Measurements from ENCODE around the gene XCL2.

XCL2 gene

GRCh38 chr1:168556647-168557046 is 12.8 kb upstream of the XCL2 start:
- no peak for TF ChIP-seq CTCF (conservative IDR thresholded peaks at IDR 0.05; ENCODE audit: control insufficient read depth, insufficient read depth, low read depth, low read length)
- no peak for DNase-seq (ENCODE audit: low read depth)
- no peak overlapping the region for H3K4me3 ChIP-seq (ENCODE audit: control insufficient read depth, low read depth, low read length)

- H3K4me3 ChIP-seq (ENCODE audit: control insufficient read depth, low read depth, low read length): no peak overlapping the region
- no peak for TF ChIP-seq CTCF (conservative IDR thresholded peaks at IDR 0.05; ENCODE audit: control insufficient read depth, insufficient read depth, low read depth, low read length)
- no peak for DNase-seq (ENCODE audit: low read depth)
Measured at GRCh38 chr1:168555508-168556046, 11.8 kb upstream of the XCL2 start.

- TF ChIP-seq CTCF (conservative IDR thresholded peaks at IDR 0.05; ENCODE audit: control insufficient read depth, insufficient read depth, low read depth, low read length): no peak
- no peak for DNase-seq (ENCODE audit: low read depth)
- H3K4me3 ChIP-seq (ENCODE audit: control insufficient read depth, low read depth, low read length): no peak overlapping the region
Measured at GRCh38 chr1:168554603-168555483, 11.0 kb upstream of the XCL2 start.

GRCh38 chr1:168553680-168554553 is 10.1 kb upstream of the XCL2 start:
- no peak overlapping the region for H3K4me3 ChIP-seq (ENCODE audit: control insufficient read depth, low read depth, low read length)
- TF ChIP-seq CTCF (conservative IDR thresholded peaks at IDR 0.05; ENCODE audit: control insufficient read depth, insufficient read depth, low read depth, low read length): no peak
- DNase-seq (ENCODE audit: low read depth): no peak

- DNase-seq (ENCODE audit: low read depth): no peak
- no peak overlapping the region for H3K4me3 ChIP-seq (ENCODE audit: control insufficient read depth, low read depth, low read length)
- TF ChIP-seq CTCF (conservative IDR thresholded peaks at IDR 0.05; ENCODE audit: control insufficient read depth, insufficient read depth, low read depth, low read length): no peak
Measured at GRCh38 chr1:168552961-168553360, 9.2 kb upstream of the XCL2 start.

GRCh38 chr1:168551688-168552087 is 7.9 kb upstream of the XCL2 start:
- TF ChIP-seq CTCF (conservative IDR thresholded peaks at IDR 0.05; ENCODE audit: control insufficient read depth, insufficient read depth, low read depth, low read length): no peak
- DNase-seq (ENCODE audit: low read depth): no peak

More at GRCh38 chr1:168551688-168552087, 7.9 kb upstream of the XCL2 start:
- no peak overlapping the region for H3K4me3 ChIP-seq (ENCODE audit: control insufficient read depth, low read depth, low read length)
